GM12872 (cell line): ENCODE measurements around the gene ADGRB3.

ENCODE experiments used
- TF ChIP-seq, protein P1 (sequence below): IDR thresholded peaks from 3 replicates; pipeline ENCODE4 v1.5.1; 2011; ENCODE audit warnings: low read depth, mild to moderate bottlenecking, low read length, moderate library complexity; ENCODE audit not compliant: insufficient read depth

Gene ADGRB3

DNA sequence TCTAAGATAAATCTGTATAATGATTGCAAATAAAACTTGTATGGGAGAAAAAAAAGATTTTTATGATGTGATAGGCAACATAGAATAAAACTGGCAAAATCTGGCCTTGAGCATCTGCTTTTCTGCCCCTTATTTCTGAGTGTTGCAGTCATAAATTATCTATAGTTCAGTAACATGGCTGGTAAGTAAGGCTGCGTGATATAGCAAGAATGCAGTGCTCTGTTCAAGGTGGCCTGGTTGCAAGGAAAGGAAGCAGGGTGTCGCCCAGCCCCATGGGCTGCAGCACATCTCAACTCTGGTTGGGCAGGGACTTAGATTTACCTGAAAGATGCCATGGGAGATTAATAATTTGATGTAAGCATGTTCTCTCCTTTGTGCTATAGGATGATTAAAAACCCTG, 582.3 kb downstream of the ADGRB3 start:
- TF ChIP-seq, protein P1, sequence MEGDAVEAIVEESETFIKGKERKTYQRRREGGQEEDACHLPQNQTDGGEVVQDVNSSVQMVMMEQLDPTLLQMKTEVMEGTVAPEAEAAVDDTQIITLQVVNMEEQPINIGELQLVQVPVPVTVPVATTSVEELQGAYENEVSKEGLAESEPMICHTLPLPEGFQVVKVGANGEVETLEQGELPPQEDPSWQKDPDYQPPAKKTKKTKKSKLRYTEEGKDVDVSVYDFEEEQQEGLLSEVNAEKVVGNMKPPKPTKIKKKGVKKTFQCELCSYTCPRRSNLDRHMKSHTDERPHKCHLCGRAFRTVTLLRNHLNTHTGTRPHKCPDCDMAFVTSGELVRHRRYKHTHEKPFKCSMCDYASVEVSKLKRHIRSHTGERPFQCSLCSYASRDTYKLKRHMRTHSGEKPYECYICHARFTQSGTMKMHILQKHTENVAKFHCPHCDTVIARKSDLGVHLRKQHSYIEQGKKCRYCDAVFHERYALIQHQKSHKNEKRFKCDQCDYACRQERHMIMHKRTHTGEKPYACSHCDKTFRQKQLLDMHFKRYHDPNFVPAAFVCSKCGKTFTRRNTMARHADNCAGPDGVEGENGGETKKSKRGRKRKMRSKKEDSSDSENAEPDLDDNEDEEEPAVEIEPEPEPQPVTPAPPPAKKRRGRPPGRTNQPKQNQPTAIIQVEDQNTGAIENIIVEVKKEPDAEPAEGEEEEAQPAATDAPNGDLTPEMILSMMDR, result no peak

DNA sequence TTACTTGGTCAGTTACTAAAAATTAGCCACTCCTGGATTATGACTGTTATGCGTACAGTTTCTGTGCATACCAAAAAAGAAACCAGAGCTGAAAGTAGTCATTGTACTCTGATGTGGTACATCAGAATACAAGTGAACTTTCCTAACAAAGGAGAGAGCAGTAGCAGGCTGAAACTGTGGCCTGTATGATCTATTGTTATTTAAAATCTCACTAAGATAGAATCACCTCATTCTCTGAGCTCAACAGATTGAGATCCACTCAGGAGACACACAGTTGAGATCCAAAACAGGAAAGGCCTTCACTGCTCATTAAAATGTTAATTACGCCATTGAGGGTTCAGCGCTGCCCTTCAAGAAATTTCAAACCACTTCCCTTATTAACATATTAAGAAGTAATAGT, 585.3 kb downstream of the ADGRB3 start:
- TF ChIP-seq, protein P1, result no peak

DNA sequence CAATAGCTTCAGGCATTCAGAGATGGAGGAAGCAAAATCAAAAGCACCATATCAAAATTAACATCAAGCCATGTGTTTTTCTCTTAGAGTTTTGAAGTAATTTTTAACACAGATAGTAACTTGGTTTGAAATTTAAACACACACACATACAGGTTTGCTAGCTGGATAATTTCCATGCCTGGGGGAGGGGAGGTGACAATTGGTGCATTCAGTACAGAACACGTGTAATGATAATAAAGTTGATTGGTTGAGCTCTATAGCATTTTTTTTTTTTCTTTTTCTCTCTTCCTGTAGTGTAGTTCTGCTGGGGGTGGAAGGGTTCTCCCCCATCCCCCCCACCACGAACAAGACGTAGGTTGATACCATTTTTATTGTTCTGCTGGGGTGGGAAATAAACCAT, 596.9 kb downstream of the ADGRB3 start:
- TF ChIP-seq, protein P1, result no peak

DNA sequence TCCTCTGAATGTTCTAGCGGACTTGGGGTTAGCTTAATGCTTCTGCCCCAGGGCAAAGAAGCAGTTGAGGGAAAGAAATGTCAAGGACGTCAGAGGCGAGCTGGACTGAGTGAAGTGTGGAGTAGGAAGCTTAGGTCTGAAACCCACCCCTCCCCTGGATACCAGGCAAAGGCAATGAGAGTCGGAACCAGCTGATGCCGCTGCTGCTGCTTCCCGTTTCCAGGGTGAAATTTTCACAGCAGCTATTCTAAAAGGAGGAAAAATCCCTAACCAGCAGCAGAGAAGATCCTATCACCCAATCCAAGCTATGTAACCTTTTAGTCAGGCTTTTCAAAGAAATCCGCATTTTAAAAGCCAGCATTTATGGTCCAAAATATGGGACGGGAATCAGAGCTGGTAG, 597.4 kb downstream of the ADGRB3 start:
- TF ChIP-seq, protein P1, result no peak

DNA sequence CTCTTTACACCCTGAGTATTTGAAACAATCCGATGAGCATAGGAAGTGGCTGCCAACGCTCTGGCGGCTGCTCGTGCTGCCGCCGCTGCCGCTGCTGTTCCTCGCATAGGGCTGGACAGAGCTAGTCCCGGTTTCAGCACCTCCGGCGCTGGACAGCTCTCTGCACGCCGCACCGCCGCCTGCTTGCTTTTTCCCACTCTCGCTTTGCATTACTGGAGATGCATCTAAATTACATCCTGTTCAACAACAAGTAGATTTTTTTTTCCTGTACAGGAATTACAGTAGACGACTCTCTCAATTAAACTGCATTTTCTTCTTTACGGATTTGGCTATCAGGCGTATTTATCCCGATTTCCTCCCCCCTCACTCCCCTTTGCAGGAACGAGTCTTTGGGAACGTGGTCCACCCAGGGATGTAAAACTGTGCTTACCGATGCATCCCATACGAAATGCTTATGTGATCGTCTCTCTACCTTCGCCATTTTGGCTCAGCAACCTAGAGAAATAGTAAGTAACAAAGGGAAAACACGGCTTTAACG, 597.9 kb downstream of the ADGRB3 start:
- TF ChIP-seq, protein P1, result no peak

DNA sequence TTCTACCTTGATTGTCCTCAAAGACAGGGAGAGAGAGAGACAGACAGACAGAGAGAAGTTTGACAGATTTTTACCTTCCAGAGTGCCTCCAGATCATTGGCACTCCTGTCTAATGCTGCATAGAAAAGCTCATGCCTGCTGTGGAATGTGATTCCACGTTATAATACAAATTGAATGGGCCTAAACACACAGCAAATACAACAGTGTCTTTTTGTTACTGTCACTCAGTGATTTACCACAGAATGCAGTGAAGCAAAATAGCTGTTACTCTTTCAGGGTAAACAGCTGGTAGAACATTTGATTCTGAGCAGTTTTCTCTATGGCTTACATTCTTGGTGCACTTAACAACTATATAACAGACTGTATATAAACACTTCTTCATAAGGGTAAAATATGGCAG, 603.0 kb downstream of the ADGRB3 start:
- TF ChIP-seq, protein P1, result no peak

DNA sequence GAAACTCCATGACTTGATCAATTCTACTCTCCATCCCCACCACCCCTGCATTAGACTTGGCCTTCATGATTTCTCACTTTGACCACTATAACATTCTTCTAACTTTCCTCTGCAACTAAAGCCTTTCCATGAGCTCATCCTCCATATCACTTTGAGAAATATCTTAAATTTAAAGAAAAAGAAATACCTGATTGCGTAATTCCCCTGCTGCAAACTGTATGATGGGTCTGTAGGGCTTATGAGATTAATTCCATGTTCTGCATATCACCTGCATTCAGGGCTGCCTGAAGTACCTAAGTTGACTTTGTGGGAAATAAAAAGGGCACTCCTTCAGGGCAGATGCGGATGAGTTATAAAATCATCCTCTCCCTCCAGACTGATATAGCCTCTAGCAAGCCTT, 611.9 kb downstream of the ADGRB3 start:
- TF ChIP-seq, protein P1, result no peak
